ENCODE data around the gene CGB5. TPM values are rescaled to one million over a fixed set of nuclear protein-coding genes. Genes with fewer than 3 reads are reported as not detected.
"Not testable (repeated sequence)": the region's sequence is repeated elsewhere in the genome, so short reads cannot be mapped to it uniquely, and the experiment has no call there.

The CGB5 gene
- total and polyA plus RNA-seq, 2 donors: not detected

DNA sequence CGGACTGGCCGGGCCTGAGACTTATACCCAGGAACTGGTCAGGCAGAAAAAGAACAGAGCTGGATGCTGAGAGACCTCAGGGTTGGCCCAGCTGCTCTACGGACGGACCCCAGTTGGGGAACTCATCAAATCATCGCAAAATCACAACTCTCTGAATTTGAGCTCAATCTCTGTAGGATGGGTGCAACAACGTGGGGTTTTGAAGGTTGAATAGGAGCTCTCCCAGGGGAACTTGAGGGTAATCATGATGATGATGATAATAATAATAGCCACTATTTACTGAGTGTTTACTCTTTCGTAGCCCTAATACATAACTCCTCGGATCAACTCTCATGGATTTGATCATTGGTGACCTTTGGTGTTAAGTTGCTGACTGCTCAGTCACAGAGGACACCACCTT, 13.3 kb upstream of the CGB5 start:
- H3K4me1 ChIP-seq (ENCODE audit: insufficient read depth); H3K36me3 ChIP-seq (ENCODE audit: insufficient read depth); H3K27ac ChIP-seq (ENCODE audit: low read depth); H3K4me3 ChIP-seq (ENCODE audit: low read depth, low read length); DNase-seq (ENCODE audit: extremely low spot score): not testable (repeated sequence)
- 91% methylated on average over 6 of the region's 8 CpGs for whole genome bisulfite sequencing

DNA sequence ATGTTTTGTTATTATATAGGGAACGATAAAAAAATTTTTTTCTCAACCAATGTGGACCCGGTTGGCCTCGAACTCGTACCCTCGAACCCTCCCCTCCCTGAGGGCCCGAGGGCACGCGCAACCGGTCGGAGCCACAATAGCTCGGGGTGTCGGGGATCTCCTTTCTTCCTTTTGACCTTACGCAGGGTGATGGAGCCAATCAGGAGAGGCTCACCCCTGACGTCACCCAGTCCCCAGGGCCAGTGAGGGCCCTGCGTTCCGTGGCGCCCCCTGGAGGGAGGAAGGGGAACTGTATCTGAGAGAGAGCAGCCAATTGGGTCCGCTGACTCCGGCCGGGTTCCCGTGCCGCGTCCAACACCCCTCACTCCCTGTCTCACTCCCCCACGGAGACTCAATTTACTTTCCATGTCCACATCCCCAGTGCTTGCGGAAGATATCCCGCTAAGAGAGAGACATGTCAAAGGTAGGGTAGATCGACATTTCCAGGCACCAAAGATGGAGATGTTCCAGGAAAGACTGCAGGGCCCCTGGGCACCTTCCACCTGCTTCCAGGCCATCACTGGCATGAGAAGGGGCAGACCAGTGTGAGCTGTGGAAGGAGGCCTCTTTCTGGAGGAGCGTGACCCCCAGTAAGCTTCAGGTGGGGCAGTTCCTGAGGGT, 11.9 kb upstream of the CGB5 start, which contains the start of gene CGB2:
Gene CGB2 (plus strand): TSS at position 249 of the 660 bp plus-strand sequence. CDS start 206 bp downstream, at position 455.
- 32% methylated on average over 28 of the region's 28 CpGs for WGBS
- H3K4me1 ChIP-seq (ENCODE audit: insufficient read depth); DNase-seq (ENCODE audit: extremely low spot score); H3K4me3 ChIP-seq (ENCODE audit: low read depth, low read length); H3K27ac ChIP-seq (ENCODE audit: low read depth); H3K36me3 ChIP-seq (ENCODE audit: insufficient read depth): not testable (repeated sequence)

DNA sequence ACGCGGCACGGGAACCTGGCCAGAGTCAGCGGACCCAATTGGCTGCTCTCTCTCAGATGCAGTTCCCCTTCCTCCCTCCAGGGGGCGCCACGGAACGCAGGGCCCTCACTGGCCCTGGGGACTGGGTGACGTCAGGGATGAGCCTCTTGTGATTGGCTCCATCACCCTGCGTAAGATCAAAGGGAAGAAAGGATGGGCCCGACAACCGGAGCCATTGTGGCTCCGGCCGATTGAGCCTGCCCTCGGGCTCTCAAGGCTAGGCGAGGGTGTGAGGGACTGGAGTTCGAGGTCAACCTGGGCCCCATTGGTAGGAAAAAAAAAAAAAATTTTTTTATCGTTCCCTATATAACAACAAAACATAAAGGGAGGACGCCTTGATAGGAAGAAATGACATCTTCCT, 6.8 kb upstream of the CGB5 start, which contains the start of gene CGB1:
Gene CGB1 (minus strand): TSS at position 81 of the 400 bp plus-strand sequence. CDS start 184 bp downstream, outside the sequence.
- DNase-seq (ENCODE audit: extremely low spot score); H3K4me1 ChIP-seq (ENCODE audit: insufficient read depth); H3K4me3 ChIP-seq (ENCODE audit: low read depth, low read length); H3K27ac ChIP-seq (ENCODE audit: low read depth); H3K36me3 ChIP-seq (ENCODE audit: insufficient read depth): not testable (repeated sequence)
- 50% methylated on average over 18 of the region's 18 CpGs for WGBS

DNA sequence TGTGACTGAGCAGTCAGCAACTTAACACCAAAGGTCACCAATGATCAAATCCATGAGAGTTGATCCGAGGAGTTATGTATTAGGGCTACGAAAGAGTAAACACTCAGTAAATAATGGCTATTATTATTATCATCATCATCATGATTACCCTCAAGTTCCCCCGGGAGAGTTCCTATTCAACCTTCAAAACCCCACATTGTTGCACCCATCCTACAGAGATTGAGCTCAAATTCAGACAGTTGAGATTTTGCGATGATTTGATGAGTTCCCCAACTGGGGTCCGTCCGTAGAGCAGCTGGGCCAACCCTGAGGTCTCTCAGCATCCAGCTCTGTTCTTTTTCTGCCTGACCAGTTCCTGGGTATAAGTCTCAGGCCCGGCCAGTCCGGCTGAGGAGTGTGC, 5.5 kb upstream of the CGB5 start:
- WGBS: 87% methylated on average over 8 of the region's 8 CpGs
- not testable (repeated sequence) for H3K36me3 ChIP-seq (ENCODE audit: insufficient read depth); H3K27ac ChIP-seq (ENCODE audit: low read depth); DNase-seq (ENCODE audit: extremely low spot score); H3K4me1 ChIP-seq (ENCODE audit: insufficient read depth); H3K4me3 ChIP-seq (ENCODE audit: low read depth, low read length)

DNA sequence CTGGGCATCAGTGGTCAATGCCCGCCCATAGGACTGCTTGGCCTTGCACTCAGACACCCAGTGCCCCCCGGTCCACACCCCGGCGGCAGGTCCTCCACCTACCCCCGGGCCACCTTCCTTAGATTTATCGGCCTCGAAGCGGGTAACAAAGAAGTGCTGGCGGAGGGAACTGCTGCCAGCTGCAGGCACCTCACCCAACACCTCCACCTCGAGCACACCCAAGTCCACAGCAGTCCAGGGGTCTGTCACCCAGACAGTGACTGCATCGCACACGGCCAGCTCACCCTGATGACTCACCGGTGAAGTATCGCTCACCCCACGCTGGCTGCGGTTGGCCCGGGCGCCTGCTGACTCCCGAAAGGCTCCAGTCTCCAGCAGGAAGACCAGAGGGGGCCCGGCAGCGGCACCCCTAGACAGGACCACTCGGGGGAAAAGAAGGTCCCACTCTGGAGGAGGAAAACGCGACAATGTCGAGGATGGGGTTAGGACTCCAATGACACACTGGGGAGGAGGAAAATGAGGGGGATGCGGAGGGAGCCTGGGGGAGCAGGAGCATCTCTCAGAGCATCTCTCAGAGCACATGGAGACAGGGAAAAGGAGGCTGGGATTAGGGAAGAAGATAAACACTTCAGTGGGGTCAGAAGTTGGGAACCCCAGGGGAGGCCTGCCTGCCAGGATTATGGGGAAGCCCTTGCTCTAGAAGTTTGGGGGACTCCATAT, 4.9 kb upstream of the CGB5 start:
- 84% methylated on average over 26 of the region's 26 CpGs for WGBS
- H3K27ac ChIP-seq (ENCODE audit: low read depth); DNase-seq (ENCODE audit: extremely low spot score): not testable (repeated sequence)

DNA sequence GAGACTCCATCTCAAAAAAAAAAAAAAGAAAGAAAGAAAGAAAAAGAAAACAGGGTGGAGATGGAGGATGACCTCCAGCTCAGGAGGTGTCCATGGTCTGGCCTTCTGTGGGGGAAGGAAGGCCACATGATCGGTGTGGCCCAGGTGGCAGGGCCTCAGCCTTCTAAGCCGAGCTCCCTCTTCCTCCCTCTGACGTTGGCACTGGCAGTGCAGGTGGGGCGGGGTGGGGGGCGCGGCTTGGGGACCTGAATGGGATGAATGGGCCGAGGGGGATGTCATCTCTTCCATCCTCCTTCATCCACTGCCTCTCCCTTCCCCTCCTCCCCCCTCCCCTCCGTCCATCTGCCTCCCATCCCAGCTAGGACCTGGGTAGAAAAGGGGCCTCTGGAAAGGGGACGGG, 3.9 kb upstream of the CGB5 start:
- not testable (repeated sequence) for H3K27ac ChIP-seq (ENCODE audit: low read depth); H3K4me1 ChIP-seq (ENCODE audit: insufficient read depth); H3K4me3 ChIP-seq (ENCODE audit: low read depth, low read length); DNase-seq (ENCODE audit: extremely low spot score); H3K36me3 ChIP-seq (ENCODE audit: insufficient read depth)
- 67% methylated on average over 8 of the region's 9 CpGs for WGBS

More for the DNA sequence above, 4.9 kb upstream of the CGB5 start:
- not testable (repeated sequence) for H3K36me3 ChIP-seq (ENCODE audit: insufficient read depth); H3K4me1 ChIP-seq (ENCODE audit: insufficient read depth); H3K4me3 ChIP-seq (ENCODE audit: low read depth, low read length)

DNA sequence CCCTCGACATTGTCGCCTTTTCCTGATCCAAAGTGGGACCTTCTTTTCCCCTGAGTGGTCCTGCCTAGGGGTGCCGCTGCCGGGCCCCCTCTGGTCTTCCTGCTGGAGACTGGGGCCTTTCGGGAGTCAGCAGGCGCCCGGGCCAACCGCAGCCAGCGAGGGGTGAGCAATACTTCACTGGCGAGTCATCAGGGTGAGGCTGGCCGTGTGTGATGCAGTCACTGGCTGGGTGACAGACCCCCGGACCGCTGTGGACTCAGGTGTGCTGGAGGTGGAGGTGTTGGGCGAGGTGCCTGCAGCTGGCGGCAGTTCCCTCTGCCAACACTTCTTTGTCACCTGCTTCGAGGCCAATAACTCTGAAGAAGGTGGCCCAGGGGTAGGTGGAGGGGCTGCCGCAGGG, 1.5 kb upstream of the CGB5 start:
- Histone ChIP-seq H3K4me1 (ENCODE audit: insufficient read depth) (no peaks in the 10 kb centered on the region), H3K36me3 (ENCODE audit: insufficient read depth) (no peaks in the 10 kb centered on the region), H3K27ac (ENCODE audit: low read depth) (no peak overlapping the region), H3K4me3 (ENCODE audit: low read depth, low read length) (no peak overlapping the region)
- 74% methylated on average over 17 of the region's 17 CpGs for WGBS
- DNase-seq (ENCODE audit: extremely low spot score): no peak

DNA sequence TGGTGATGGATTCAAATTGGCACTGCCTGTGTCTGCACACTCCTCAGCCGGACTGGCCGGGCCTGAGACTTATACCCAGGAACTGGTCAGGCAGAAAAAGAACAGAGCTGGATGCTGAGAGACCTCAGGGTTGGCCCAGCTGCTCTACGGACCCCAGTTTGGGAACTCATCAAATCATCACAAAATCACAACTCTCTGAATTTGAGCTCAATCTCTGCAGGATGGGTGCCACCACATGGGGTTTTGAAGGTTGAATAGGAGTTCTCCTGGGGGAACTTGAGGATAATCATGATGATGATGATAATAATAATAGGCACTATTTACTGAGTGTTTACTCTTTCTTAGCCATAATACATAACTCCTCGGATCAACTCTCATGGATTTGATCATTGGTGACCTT, 982 bp upstream of the CGB5 start:
- not testable (repeated sequence) for DNase-seq (ENCODE audit: extremely low spot score); H3K4me3 ChIP-seq (ENCODE audit: low read depth, low read length); H3K27ac ChIP-seq (ENCODE audit: low read depth); H3K4me1 ChIP-seq (ENCODE audit: insufficient read depth); H3K36me3 ChIP-seq (ENCODE audit: insufficient read depth)
- 88% methylated on average over 3 of the region's 4 CpGs for WGBS

DNA sequence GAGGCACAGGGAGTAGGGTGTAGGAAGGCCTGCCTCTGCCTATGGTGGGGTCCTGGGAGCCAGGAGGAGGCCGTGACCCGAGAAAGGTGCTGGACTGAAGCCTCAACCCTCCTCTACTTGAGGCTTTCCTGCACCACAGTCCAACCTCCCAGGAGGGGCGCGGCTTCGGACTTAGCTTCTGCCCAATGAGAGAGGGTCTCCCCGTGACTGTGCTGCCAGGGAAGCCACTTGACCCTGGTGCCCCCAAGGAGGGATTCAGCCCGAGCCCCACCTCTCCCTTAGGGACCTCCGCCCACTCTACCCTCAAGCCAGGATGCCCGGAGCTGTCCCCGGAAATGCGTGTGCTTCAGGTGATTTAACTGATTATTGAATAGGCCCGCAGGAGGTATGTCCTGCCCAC, 5.4 kb downstream of the CGB5 start, which contains the start of gene CGB8:
Gene CGB8 (minus strand): TSS at position 101 of the 400 bp plus-strand sequence. CDS start 372 bp downstream, outside the sequence.
- H3K36me3 ChIP-seq (ENCODE audit: insufficient read depth); H3K27ac ChIP-seq (ENCODE audit: low read depth); DNase-seq (ENCODE audit: extremely low spot score); H3K4me1 ChIP-seq (ENCODE audit: insufficient read depth); H3K4me3 ChIP-seq (ENCODE audit: low read depth, low read length): not testable (repeated sequence)
- WGBS: 64% methylated on average over 10 of the region's 12 CpGs

DNA sequence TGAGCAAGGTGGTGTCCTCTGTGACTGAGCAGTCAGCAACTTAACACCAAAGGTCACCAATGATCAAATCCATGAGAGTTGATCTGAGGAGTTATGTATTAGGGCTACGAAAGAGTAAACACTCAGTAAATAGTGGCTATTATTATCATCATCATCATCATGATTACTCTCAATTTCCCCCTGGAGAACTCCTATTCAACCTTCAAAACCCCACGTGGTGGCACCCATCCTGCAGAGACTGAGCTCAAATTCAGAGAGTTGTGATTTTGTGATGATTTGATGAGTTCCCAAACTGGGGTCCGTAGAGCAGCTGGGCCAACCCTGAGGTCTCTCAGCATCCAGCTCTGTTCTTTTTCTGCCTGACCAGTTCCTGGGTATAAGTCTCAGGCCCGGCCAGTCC, 6.2 kb downstream of the CGB5 start:
- H3K36me3 ChIP-seq (ENCODE audit: insufficient read depth); H3K27ac ChIP-seq (ENCODE audit: low read depth); H3K4me1 ChIP-seq (ENCODE audit: insufficient read depth); H3K4me3 ChIP-seq (ENCODE audit: low read depth, low read length); DNase-seq (ENCODE audit: extremely low spot score): not testable (repeated sequence)
- WGBS: 82% methylated on average over 3 of the region's 4 CpGs

DNA sequence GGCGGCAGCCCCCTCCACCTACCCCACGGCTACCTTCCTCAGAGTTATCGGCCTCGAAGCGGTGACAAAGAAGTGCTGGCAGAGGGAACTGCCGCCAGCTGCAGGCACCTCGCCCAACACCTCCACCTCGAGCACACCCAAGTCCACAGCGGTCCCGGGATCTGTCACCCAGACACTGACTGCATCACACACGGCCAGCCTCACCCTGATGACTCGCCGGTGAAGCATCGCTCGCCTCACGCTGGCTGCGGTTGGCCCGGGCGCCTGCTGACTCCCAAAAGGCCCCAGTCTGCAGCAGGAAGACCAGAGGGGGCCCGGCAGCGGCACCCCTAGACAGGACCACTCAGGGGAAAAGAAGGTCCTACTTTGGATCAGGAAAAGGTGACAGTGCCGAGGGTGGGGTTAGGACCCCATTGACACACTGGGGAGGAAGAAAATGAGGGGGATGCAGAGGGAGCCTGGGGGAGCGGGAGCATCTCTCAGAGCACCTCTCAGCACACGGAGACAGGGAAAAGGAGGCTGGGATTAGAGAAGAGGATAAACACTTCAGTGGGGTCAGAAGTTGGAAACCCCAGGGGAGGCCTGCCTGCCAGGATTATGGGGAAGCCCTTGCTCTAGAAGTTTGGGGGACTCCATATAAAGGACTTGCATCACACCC, 6.9 kb downstream of the CGB5 start:
- H3K4me3 ChIP-seq (ENCODE audit: low read depth, low read length); DNase-seq (ENCODE audit: extremely low spot score); H3K36me3 ChIP-seq (ENCODE audit: insufficient read depth); H3K4me1 ChIP-seq (ENCODE audit: insufficient read depth); H3K27ac ChIP-seq (ENCODE audit: low read depth): not testable (repeated sequence)
- WGBS: 72% methylated on average over 24 of the region's 24 CpGs

DNA sequence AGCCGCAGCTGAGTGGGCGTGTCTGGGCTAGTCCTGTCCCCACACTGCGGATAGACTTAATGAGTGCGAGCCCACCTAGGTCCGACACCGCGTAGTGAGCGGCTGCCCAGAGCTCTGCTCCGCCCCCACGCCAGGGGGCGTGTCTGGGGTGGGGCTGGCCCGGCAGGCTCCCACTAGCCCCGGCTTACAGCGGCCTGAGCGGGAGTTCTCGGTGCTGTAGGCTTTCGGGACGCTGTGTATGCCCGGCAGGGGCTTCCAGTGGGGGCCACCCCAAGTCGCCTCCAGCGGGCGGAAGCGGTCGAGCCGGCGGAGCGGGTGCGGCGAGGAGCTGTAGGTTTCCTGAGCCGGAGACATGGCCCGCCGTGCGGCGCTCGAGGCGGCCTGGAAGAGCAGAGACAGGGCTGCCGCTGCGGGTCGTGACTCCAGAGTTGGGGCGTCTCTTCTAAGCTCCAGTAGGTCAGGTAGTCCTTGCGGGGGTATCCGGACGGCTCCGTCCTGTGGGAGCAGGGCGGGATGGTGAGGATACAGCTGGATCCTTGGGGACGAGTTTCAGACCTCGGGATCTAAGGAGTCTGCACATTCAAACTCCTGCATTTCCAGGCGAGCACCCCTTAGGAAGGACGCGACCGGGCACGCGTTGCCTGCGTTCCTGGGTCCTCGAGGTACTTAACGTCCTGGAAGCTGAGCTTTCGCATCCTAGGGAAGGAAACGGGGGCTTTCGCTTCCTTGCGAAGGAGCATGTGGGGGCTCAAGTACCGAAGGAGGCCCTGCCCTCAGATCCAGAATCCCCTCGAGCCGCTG, 12.7 kb downstream of the CGB5 start:
- Histone ChIP-seq H3K36me3 (ENCODE audit: insufficient read depth) (no peaks in the 10 kb centered on the region), H3K4me3 (ENCODE audit: low read depth, low read length) (peak overlapping the region; percentile 46), H3K4me1 (ENCODE audit: insufficient read depth) (no peaks in the 10 kb centered on the region), H3K27ac (ENCODE audit: low read depth) (no peak overlapping the region)
- no peak for DNase-seq (ENCODE audit: extremely low spot score)
- under 1% methylated on average over 63 of the region's 63 CpGs for WGBS

DNA sequence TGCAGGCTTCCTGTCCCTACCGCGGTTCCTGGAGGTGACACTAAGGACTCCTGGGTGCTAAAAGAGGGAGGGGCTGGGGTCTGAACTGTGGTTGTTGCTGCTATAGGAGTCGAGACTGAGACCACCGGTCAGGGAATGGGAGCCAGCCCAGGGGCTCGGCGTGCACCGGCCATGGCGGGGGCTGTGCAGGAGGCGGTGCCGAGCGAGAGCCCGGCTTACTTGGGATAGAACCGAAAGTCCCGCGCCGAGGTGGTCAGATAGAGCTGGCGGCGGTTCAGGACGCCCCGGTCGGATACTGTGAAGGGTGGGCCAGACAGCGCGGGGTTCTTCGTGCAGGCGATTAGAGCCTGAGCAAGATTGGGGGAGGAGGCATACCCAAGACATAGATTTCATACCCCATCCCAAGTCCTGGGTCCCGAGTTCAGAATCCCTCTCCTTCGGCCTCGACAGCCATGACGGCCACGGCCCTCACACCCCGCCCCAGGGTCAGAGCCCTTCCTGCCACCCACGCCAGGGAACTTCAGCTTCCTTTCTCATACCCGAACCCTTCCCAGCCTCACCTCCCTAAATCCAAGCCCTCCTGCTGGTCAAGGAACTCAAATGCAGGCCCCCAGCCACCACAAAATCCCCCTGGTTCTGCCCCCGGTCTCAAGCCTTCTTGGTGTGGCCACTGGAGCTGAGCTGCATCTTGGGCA, 13.4 kb downstream of the CGB5 start:
- not testable (repeated sequence) for DNase-seq (ENCODE audit: extremely low spot score)
- WGBS: 3% methylated on average over 34 of the region's 34 CpGs

More for the DNA sequence above, 13.4 kb downstream of the CGB5 start:
- not testable (repeated sequence) for H3K27ac ChIP-seq (ENCODE audit: low read depth); H3K36me3 ChIP-seq (ENCODE audit: insufficient read depth); H3K4me1 ChIP-seq (ENCODE audit: insufficient read depth)
- H3K4me3 ChIP-seq (ENCODE audit: low read depth, low read length): peak overlapping the region; percentile 46
